Epithelial cell of proximal tubule (primary cell): ENCODE data around the gene SH2D7. TPM values are rescaled to one million over a fixed set of nuclear protein-coding genes. Genes with fewer than 3 reads are reported as not detected.

Experiments
- DNase-seq: peaks from one replicate; pipeline ENCODE4 v3.0.0-alpha.2; 2011; ENCODE audit warnings: low read depth
- H3K4me3 ChIP-seq: 2 replicates; pipeline ENCODE4 v1.5.1; 2011; ENCODE audit warnings: low read depth, mild to moderate bottlenecking, low read length
- total RNA-seq: library from RNA; depleted of rRNA; stranded (reverse); fragments of >200 nt; gene quantifications from 2 replicates; pipeline ENCODE4 v1.2.3, GENCODE V29; 2015
- TF ChIP-seq, protein P1 (sequence below): conservative IDR thresholded peaks from 2 replicates; pipeline ENCODE4 v1.5.1; 2012; ENCODE audit warnings: low read depth, mild to moderate bottlenecking, low read length

SH2D7 gene
- total RNA-seq = not detected in 2 replicates

- TF ChIP-seq, protein P1, sequence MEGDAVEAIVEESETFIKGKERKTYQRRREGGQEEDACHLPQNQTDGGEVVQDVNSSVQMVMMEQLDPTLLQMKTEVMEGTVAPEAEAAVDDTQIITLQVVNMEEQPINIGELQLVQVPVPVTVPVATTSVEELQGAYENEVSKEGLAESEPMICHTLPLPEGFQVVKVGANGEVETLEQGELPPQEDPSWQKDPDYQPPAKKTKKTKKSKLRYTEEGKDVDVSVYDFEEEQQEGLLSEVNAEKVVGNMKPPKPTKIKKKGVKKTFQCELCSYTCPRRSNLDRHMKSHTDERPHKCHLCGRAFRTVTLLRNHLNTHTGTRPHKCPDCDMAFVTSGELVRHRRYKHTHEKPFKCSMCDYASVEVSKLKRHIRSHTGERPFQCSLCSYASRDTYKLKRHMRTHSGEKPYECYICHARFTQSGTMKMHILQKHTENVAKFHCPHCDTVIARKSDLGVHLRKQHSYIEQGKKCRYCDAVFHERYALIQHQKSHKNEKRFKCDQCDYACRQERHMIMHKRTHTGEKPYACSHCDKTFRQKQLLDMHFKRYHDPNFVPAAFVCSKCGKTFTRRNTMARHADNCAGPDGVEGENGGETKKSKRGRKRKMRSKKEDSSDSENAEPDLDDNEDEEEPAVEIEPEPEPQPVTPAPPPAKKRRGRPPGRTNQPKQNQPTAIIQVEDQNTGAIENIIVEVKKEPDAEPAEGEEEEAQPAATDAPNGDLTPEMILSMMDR = no peak
- no peak for DNase-seq
- no peak within 1 kb of the TSS for H3K4me3 ChIP-seq
Observed at GRCh38 chr15:78092261-78093041, at the start of gene SH2D7. TSS of gene SH2D7 (plus strand) at chr15:78092561. CDS start at chr15:78092585, 24 bp downstream.

DNA sequence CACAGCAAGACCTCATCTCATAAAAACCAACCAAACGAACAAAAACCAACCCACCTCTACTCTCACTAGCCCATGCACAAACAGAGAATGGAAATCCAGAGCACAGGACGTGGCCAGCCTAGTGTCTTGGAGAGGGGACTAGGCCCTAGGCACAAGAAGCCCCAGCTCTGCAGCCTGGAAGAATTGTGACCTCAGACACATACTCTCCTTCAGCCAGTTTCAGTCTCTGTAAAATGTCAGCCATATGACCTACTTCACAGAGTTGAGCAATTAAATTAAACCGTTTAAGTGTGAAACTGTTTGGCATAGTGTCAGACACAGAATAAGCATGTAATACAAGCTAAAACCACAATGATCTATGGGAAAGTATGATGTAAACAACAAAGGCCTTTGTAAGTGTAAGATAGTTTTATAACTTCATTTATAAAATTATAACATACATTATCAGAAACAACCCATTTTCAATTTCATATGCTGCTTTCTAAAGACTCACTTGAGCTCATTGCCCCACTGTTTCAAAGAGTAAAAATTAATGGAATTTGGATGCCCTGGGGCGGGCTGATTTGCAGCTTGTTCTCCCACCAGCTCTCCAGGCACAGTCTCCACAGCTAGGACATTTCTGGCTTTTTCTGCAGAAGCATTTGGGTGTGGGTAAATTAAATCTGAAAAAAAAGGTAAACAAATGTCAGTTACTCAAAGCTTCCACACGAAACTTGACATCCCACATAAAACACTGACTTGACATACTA is 47.8 kb upstream of the SH2D7 start:
- no peak overlapping the region for H3K4me3 ChIP-seq
- TF ChIP-seq, protein P1 = no peak
- DNase-seq = no peak

DNA sequence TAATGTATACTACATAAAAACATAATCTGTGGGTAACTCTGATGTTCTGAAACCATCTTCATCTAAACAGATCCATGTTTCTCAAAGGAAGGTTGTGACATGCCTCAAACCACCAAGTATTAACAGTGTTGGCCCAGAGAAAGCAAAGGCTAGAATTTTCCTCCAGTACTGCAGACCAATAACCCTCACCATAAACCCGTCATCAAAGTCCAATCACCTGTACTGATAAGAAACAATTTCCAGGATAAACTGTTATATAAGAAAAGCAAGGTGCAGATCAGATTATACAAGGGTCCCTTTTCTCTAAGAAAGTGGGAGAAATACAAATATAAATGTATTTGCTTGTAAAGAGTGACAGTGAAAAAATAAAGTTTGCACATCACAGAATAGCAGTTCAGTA is 47.2 kb upstream of the SH2D7 start:
- DNase-seq = no peak
- TF ChIP-seq, protein P1 = no peak
- H3K4me3 ChIP-seq = no peak overlapping the region

DNA sequence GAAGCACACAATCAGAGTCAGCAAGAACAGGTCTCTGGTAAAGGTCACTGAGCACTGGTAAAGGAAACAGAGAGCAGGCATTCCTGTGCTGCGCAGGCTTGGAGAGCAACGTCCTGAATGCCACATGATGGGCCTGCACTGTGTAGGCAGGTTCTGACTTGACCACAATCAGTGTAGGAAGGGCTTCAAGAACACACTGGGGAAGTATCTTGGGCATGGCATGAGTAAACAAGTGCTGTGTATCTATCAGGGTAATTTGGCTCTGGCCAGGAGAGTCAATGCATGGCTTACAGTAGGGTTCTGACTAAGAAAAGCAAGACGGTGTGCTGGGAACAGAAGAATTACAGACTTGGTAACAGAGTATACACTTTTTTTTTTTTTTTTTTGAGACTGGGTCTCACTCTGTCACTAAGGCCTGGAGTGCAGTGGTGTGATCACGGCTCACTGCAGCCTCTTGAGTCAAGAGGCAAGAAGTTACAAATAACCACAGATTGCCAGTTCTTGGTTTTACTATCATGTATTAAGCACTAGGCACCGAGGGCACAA is 45.5 kb upstream of the SH2D7 start:
- TF ChIP-seq, protein P1 = no peak
- no peak for DNase-seq
- H3K4me3 ChIP-seq = no peak overlapping the region

GRCh38 chr15:78047761-78048627 is 44.4 kb upstream of the SH2D7 start:
- no peak for DNase-seq
- TF ChIP-seq, protein P1 = no peak
- H3K4me3 ChIP-seq = no peak overlapping the region

DNA sequence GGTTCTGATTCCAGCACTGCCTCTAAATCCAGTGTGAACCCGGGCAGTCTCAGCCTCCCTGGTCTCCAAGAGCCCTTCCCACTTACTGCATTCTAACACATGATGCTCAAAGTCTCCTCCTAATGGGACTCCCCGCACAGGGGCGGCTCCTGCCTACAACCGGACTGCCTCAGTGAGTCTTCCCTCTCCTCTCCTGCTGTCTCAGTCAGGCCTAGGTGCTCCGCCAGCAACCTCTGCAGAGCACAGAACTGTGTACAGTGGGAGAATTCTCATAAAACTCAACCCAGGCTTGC is 43.8 kb upstream of the SH2D7 start:
- no peak overlapping the region for H3K4me3 ChIP-seq
- DNase-seq = no peak
- TF ChIP-seq, protein P1 = no peak
